K562 (cell line): ENCODE data around the gene ATAD5. TPM values are rescaled to one million over a fixed set of nuclear protein-coding genes. Genes with fewer than 3 reads are reported as not detected.

ENCODE experiments used
- ATF7 ChIP-seq: fragments of 450-650 bp; IDR thresholded peaks from 2 replicates; pipeline ENCODE4 v1.7.1; 2014; ENCODE audit warnings: mild to moderate bottlenecking, moderate library complexity
- BACH1 ChIP-seq: fragments of 200-800 bp; sonication (Bioruptor generic); IDR thresholded peaks from 2 replicates; pipeline ENCODE4 v1.6.1; 2016; ENCODE audit warnings: missing genetic modification characterization, missing compliant biosample characterization
- COPS2 ChIP-seq: fragments of 450-650 bp; conservative IDR thresholded peaks from 2 replicates; pipeline ENCODE4 v1.6.1; 2016; ENCODE audit warnings: mild to moderate bottlenecking, moderate library complexity
- DMBX1 ChIP-seq: fragments of 250-450 bp; sonication (Bioruptor Pico); IDR thresholded peaks from 2 replicates; pipeline ENCODE4 v1.8.0; 2022; ENCODE audit warnings: inconsistent platforms, mild to moderate bottlenecking, moderate library complexity, borderline replicate concordance
- ESRRA ChIP-seq: fragments of 450-650 bp; IDR thresholded peaks from 2 replicates; pipeline ENCODE4 v1.6.1; 2014; ENCODE audit warnings: low read depth, mild to moderate bottlenecking, moderate library complexity, borderline replicate concordance
- ESRRB ChIP-seq: fragments of 250-450 bp; sonication (Bioruptor Pico); IDR thresholded peaks from 2 replicates; pipeline ENCODE4 v1.5.0; 2020; ENCODE audit warnings: mild to moderate bottlenecking, moderate library complexity, borderline replicate concordance
- GTF2E2 ChIP-seq: fragments of 200-800 bp; sonication (Bioruptor generic); IDR thresholded peaks from 2 replicates; pipeline ENCODE4 v1.6.1; 2016; ENCODE audit warnings: missing genetic modification characterization, missing compliant biosample characterization
- HNRNPL ChIP-seq: fragments of 200-400 bp; formaldehyde crosslinking; IDR thresholded peaks from 2 replicates; pipeline ENCODE4 v1.6.1; 2017; ENCODE audit warnings: low read depth, mild to moderate bottlenecking, low read length
- MAFK ChIP-seq: IDR thresholded peaks from 2 replicates; pipeline ENCODE4 v1.6.1; 2011; ENCODE audit warnings: low read length, improper control_type of control experiment
- MITF ChIP-seq: IDR thresholded peaks from 2 replicates; pipeline ENCODE4 v1.6.1; 2014; ENCODE audit warnings: antibody characterized with exemption
- NR2C2 ChIP-seq, 2 experiments: fragments of 200-800 bp in 1 of 2; sonication (Bioruptor generic) in 1 of 2; sonication (generic) in 1 of 2; formaldehyde crosslinking in 1 of 2; IDR thresholded peaks; 2 replicates each; pipeline versions ENCODE4 v1.6.1 to v1.8.0; 2016 to 2022; ENCODE audit warnings: mild to moderate bottlenecking in 1 of 2, missing compliant biosample characterization in 1 of 2, missing genetic modification characterization in 1 of 2, missing genetic modification reagents in 1 of 2
- NR2F6 ChIP-seq: fragments of 450-650 bp; formaldehyde crosslinking; IDR thresholded peaks from 2 replicates; pipeline ENCODE4 v1.4.0; 2020; ENCODE audit warnings: mild to moderate bottlenecking
- POU5F1 ChIP-seq: fragments of 150-350 bp; IDR thresholded peaks from 2 replicates; pipeline ENCODE4 v1.6.1; 2014; ENCODE audit warnings: borderline replicate concordance, low read length, low read depth, mild to moderate bottlenecking; ENCODE audit not compliant: partially characterized antibody
- PTRF ChIP-seq: fragments of 450-650 bp; IDR thresholded peaks from 2 replicates; pipeline ENCODE4 v1.6.1; 2016; ENCODE audit warnings: mild to moderate bottlenecking, missing genetic modification characterization, missing compliant biosample characterization
- RCOR1 ChIP-seq, 2 experiments: IDR thresholded peaks; 2 replicates each; pipeline ENCODE4 v1.6.1; 2012; ENCODE audit warnings: low read depth in 2 of 2, low read length in 2 of 2, borderline replicate concordance in 1 of 2, improper control_type of control experiment in 1 of 2
- SAFB ChIP-seq: fragments of 200-400 bp; formaldehyde crosslinking; IDR thresholded peaks from 2 replicates; pipeline ENCODE4 v1.6.1; 2017; ENCODE audit warnings: low read depth, low read length, borderline replicate concordance
- SMAD4 ChIP-seq: fragments of 250-450 bp; sonication (Bioruptor Pico); conservative IDR thresholded peaks from 2 replicates; pipeline ENCODE4 v1.8.0; 2021; ENCODE audit warnings: inconsistent platforms, mild to moderate bottlenecking, moderate library complexity
- TBL1XR1 ChIP-seq, 2 experiments: IDR thresholded peaks; 2 replicates each; pipeline ENCODE4 v1.6.1; 2012; ENCODE audit warnings: improper control_type of control experiment in 2 of 2, low read length in 2 of 2, mild to moderate bottlenecking in 1 of 2
- TCF3 ChIP-seq: sonication (generic); formaldehyde crosslinking; IDR thresholded peaks from 2 replicates; pipeline ENCODE4 v1.4.0; 2020; ENCODE audit warnings: mild to moderate bottlenecking, missing genetic modification reagents
- TFAP4 ChIP-seq: sonication (generic); formaldehyde crosslinking; IDR thresholded peaks from 2 replicates; pipeline ENCODE4 v1.8.0; 2022; ENCODE audit warnings: missing genetic modification reagents, mild to moderate bottlenecking, moderate library complexity, borderline replicate concordance
- ZBTB1 ChIP-seq: sonication (generic); formaldehyde crosslinking; IDR thresholded peaks from 2 replicates; pipeline ENCODE4 v1.8.1; 2023; ENCODE audit warnings: missing genetic modification reagents, low read depth, mild to moderate bottlenecking, borderline replicate concordance
- ZBTB9 ChIP-seq: fragments of 450-650 bp; formaldehyde crosslinking; IDR thresholded peaks from 2 replicates; pipeline ENCODE4 v1.4.0; 2020; ENCODE audit warnings: mild to moderate bottlenecking, moderate library complexity
- ZNF133 ChIP-seq: fragments of 250-450 bp; sonication (Bioruptor Pico); IDR thresholded peaks from 2 replicates; pipeline ENCODE4 v1.4.0; 2020; ENCODE audit warnings: mild to moderate bottlenecking
- ZNF197 ChIP-seq: fragments of 200-800 bp; sonication (Bioruptor generic); IDR thresholded peaks from 2 replicates; pipeline ENCODE4 v1.6.1; 2016; ENCODE audit warnings: low read depth, missing genetic modification characterization, missing compliant biosample characterization
- ZNF589 ChIP-seq: fragments of 200-800 bp; sonication (Bioruptor generic); IDR thresholded peaks from 2 replicates; pipeline ENCODE4 v1.6.1; 2016; ENCODE audit warnings: low read depth, missing genetic modification characterization, missing compliant biosample characterization
- polyA plus RNA-seq, 8 experiments: library from polyadenylated mRNA; depleted of rRNA in 4 of 8; stranded (reverse) in 5 of 8; unstranded in 3 of 8; fragments of >200 nt; fragmentation: Nextera tagmentation in 2 of 8; fragmentation: Illumina TruSeq in 1 of 8; extraction: Ambion mirVana in 2 of 8; extraction: Trizol in 1 of 8; gene quantifications; 2 replicates each; pipeline versions ENCODE4 v1.2.1 to v1.2.3, GENCODE V29; 2011 to 2014; ENCODE audit warnings: inconsistent platforms in 1 of 8, missing spikeins in 1 of 8
- total RNA-seq, 7 experiments: library from RNA; depleted of rRNA in 6 of 7; stranded (reverse); fragments of >200 nt in 6 of 7; fragmentation: Illumina TruSeq in 2 of 7; extraction: Trizol in 2 of 7; gene quantifications; 2 replicates each; pipeline versions ENCODE4 v1.2.1 to v1.2.3, GENCODE V29; 2011 to 2021; ENCODE audit warnings: low replicate concordance in 1 of 7

Gene ATAD5
- total and polyA plus RNA-seq, 9 of the 15 experiments (the other 6 are each of a cell fraction or from before 2014, with no cell fraction given) = 4.6 to 25.6 (median 19.5) TPM

- TF ChIP-seq TFAP4 (CRISPR knock-in tag) (peak; percentile 54; the same call in 1 of the 2 replicates), GTF2E2 (peak; percentile 63; the same call in 1 of the 2 replicates), ESRRB (CRISPR knock-in tag) (no peak), SAFB (no peak), NR2C2 (CRISPR knock-in tag; IDR thresholded peaks at IDR 0.05) (no peak), NR2C2 (tag; IDR thresholded peaks at IDR 0.05) (no peak; the same call in 1 of the 2 replicates), TCF3 (CRISPR knock-in tag) (no peak), MITF (no peak), ZNF589 (no peak), ATF7 (peak; percentile 62; the same call in 1 of the 2 replicates), ZNF133 (CRISPR knock-in tag) (no peak), PTRF (tag) (no peak), POU5F1 (peak; percentile 97), ESRRA (peak; percentile 45; the same call in 1 of the 2 replicates), COPS2 (no peak), MAFK (no peak), ZBTB9 (CRISPR knock-in tag) (no peak), ZBTB1 (CRISPR knock-in tag) (no peak), RCOR1 (IDR thresholded peaks at IDR 0.05; ENCODE audit: borderline replicate concordance in 1 of 2, low read depth in 2 of 2, low read length in 2 of 2) (peak in 1 of 2 experiments; percentile 43; a peak in 1 of 4 replicates), TBL1XR1 (IDR thresholded peaks at IDR 0.05; ENCODE audit: low read length in 2 of 2) (no peak), SMAD4 (CRISPR knock-in tag) (no peak), BACH1 (tag) (no peak; the same call in 1 of the 2 replicates), HNRNPL (no peak), NR2F6 (no peak), ZNF197 (CRISPR knock-in tag) (no peak), DMBX1 (CRISPR knock-in tag) (no peak)
Measured at GRCh38 chr17:30831663-30832437, at the start of gene ATAD5 (continued).
